B cell (primary cell): ENCODE results near the gene ARL17B. TPM values are rescaled to one million over a fixed set of nuclear protein-coding genes. Genes with fewer than 3 reads are reported as not detected.
"Not testable (repeated sequence)": the region's sequence is repeated elsewhere in the genome, so short reads cannot be mapped to it uniquely, and the experiment has no call there.

Experiments used
- ATAC-seq: fragments of 200-7000 bp; cut with Tn5 transposase; one replicate; pipeline ENCODE4 v1.10.0; 2021; ENCODE audit warnings: low read depth, mild to moderate bottlenecking, moderate number of reproducible peaks, moderate library complexity
- CTCF ChIA-PET: fragments of 350-600 bp; sonication (Branson Sonifier 250); formaldehyde crosslinking; loops from one replicate; lab custom pipeline; 2021; ENCODE audit warnings: antibody characterized with exemption, inconsistent platforms; lab: Charles Lee
- POLR2A ChIA-PET: fragments of 350-600 bp; sonication (Branson Sonifier 250); formaldehyde crosslinking; loops from one replicate; lab custom pipeline; 2021; ENCODE audit warnings: antibody characterized with exemption; lab: Charles Lee
- DNase-seq: peaks from one replicate; pipeline ENCODE4 v3.0.0; 2013
- H2AFZ ChIP-seq: 2 replicates; pipeline ENCODE4 v1.6.1; 2012; ENCODE audit warnings: mild to moderate bottlenecking, low read depth, low read length; ENCODE audit not compliant: insufficient read depth, poor library complexity, severe bottlenecking
- H3K27ac ChIP-seq, 2 donors: 1 replicate in 1 of 2; 2 replicates in 1 of 2; pipeline ENCODE4 v1.5.1; 2012 to 2013; ENCODE audit warnings: low read length in 2 of 2, mild to moderate bottlenecking in 2 of 2, moderate library complexity in 1 of 2
- H3K27me3 ChIP-seq, 4 experiments: fragments of 200-600 bp in 1 of 4; sonication (generic) in 1 of 4; replicated peaks in 1 of 4; 1 replicate in 2 of 4; 2 replicates in 2 of 4; pipeline versions ENCODE4 v1.6.1 to v1.7.0; 2013 to 2016; ENCODE audit warnings: low read length in 3 of 4, mild to moderate bottlenecking in 2 of 4, mixed read lengths in 1 of 4, moderate library complexity in 1 of 4; ENCODE audit not compliant: insufficient read depth in 4 of 4, control insufficient read depth in 3 of 4; ENCODE audit errors: control extremely low read depth in 1 of 4
- H3K36me3 ChIP-seq, 2 experiments: replicated peaks in 1 of 2; 1 replicate in 1 of 2; 2 replicates in 1 of 2; pipeline versions ENCODE4 v1.6.1 to v1.7.1; 2013; ENCODE audit warnings: low read length in 1 of 2; ENCODE audit not compliant: insufficient read depth in 2 of 2, control insufficient read depth in 1 of 2; ENCODE audit errors: control extremely low read depth in 1 of 2, extremely low read depth in 1 of 2
- H3K4me1 ChIP-seq, 2 donors: fragments of 200-600 bp in 1 of 2; sonication (generic) in 1 of 2; 1 replicate in 1 of 2; 2 replicates in 1 of 2; pipeline versions ENCODE4 v1.5.1 to v1.6.1; 2013 to 2017; ENCODE audit warnings: low read length in 2 of 2; ENCODE audit not compliant: control insufficient read depth in 2 of 2, insufficient read depth in 2 of 2
- H3K4me2 ChIP-seq: replicated peaks from 2 replicates; pipeline ENCODE3; 2012; ENCODE audit warnings: mild to moderate bottlenecking, low read depth, low read length; ENCODE audit not compliant: poor library complexity, severe bottlenecking
- H3K4me3 ChIP-seq, 5 experiments: fragments of 200-600 bp in 1 of 5; sonication (generic) in 1 of 5; 1 replicate in 3 of 5; 2 replicates in 2 of 5; pipeline versions ENCODE4 v1.5.1 to v1.7.0; 2011 to 2016; ENCODE audit warnings: low read length in 4 of 5, mild to moderate bottlenecking in 4 of 5, low read depth in 2 of 5, control low read depth in 1 of 5, moderate library complexity in 1 of 5; ENCODE audit not compliant: insufficient read depth in 1 of 5; ENCODE audit errors: control extremely low read depth in 1 of 5, extremely low read depth in 1 of 5
- H3K79me2 ChIP-seq: fragments of 200-600 bp; sonication (generic); one replicate; pipeline ENCODE4 v1.6.0; 2016; ENCODE audit warnings: low read length; ENCODE audit not compliant: control insufficient read depth, insufficient read depth
- H3K9ac ChIP-seq: fragments of 200-600 bp; sonication (generic); 2 replicates; pipeline ENCODE4 v1.6.1; 2017; ENCODE audit warnings: mild to moderate bottlenecking, low read length, moderate library complexity
- H3K9me3 ChIP-seq, 3 donors: one replicate each; pipeline versions ENCODE4 v1.6.1 to v1.7.1; 2013; ENCODE audit warnings: low read length in 2 of 3; ENCODE audit not compliant: control insufficient read depth in 2 of 3, insufficient read depth in 1 of 3; ENCODE audit errors: control extremely low read depth in 1 of 3
- H4K20me1 ChIP-seq: 2 replicates; pipeline ENCODE4 v1.6.0; 2012; ENCODE audit warnings: mild to moderate bottlenecking, low read length; ENCODE audit not compliant: insufficient read depth, control insufficient read depth, poor library complexity, severe bottlenecking
- H3K27ac Mint-ChIP-seq: one replicate; pipeline ENCODE4 v1.8.0; 2021; ENCODE audit warnings: mixed read lengths
- H3K27me3 Mint-ChIP-seq: one replicate; pipeline ENCODE4 v1.8.0; 2021; ENCODE audit warnings: mixed read lengths
- H3K4me1 Mint-ChIP-seq: one replicate; pipeline ENCODE4 v1.8.0; 2021; ENCODE audit warnings: mixed read lengths
- H3K4me3 Mint-ChIP-seq: one replicate; pipeline ENCODE4 v1.8.0; 2021; ENCODE audit warnings: mixed read lengths
- H3K9me3 Mint-ChIP-seq: one replicate; pipeline ENCODE4 v1.8.0; 2022; ENCODE audit warnings: mixed read lengths; ENCODE audit not compliant: insufficient read depth
- WGBS: methylation state at CpG from one replicate; pipeline ENCODE4 v1.1.5; 2013; ENCODE audit warnings: missing lambda C conversion rate; ENCODE audit not compliant: insufficient coverage; 5-methylcytosine and 5-hydroxymethylcytosine counted together
- intact Hi-C: fragments of 100-400 bp; cut with micrococcal nuclease; formaldehyde crosslinking; loops from one replicate; pipeline ENCODE4 v1.10.0; 2022
- polyA plus RNA-seq: library from polyadenylated mRNA; depleted of rRNA; stranded (reverse); fragments of >200 nt; gene quantifications from 2 replicates; pipeline ENCODE4 v1.2.3, GENCODE V29; 2012
- total RNA-seq, 2 donors: library from RNA; stranded (reverse); fragments of 120-200 nt in 1 of 2; gene quantifications; 1 replicate in 1 of 2; 2 replicates in 1 of 2; pipeline versions ENCODE4 v1.2.3 to v1.2.4, GENCODE V29; 2013 to 2022
- TF ChIP-seq, protein P1 (sequence below): fragments of 200-600 bp; IDR thresholded peaks from one replicate; pipeline ENCODE4 v1.8.0; 2022; ENCODE audit warnings: antibody characterized with exemption, mild to moderate bottlenecking

Gene ARL17B
- total and polyA plus RNA-seq, 2 donors (not counting 1 experiment from before 2014, with no cell fraction given) = 6.8 to 33.4 TPM

DNA sequence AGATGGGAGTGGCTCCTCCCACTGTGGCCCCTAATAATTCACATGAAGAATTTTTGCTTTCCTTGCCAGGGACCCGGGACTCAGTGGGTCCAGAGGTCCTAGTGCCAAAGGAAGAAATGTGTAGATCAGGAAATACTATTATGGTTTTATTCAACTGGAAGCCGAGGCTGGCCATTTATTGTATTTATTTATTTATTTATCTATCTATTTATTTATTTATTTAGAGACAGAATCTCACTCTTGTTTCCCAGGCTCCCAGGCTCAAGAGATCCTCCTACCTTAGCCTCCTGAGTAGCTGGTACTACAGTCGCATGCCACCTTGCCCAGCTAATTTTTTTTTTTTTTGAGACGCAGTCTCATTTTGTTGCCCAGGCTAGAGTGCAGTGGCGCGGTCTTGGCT, 107.4 kb downstream of the ARL17B start:
- H4K20me1 ChIP-seq, H3K36me3 ChIP-seq, H3K4me1 ChIP-seq, DNase-seq, H3K9me3 Mint-ChIP-seq, CTCF ChIA-PET, H3K27me3 Mint-ChIP-seq, H3K27me3 ChIP-seq, POLR2A ChIA-PET, H3K9ac ChIP-seq, H2AFZ ChIP-seq, ATAC-seq, H3K4me2 ChIP-seq, H3K4me3 Mint-ChIP-seq, H3K27ac Mint-ChIP-seq, intact Hi-C loops, H3K4me1 Mint-ChIP-seq, H3K79me2 ChIP-seq, H3K9me3 ChIP-seq, H3K27ac ChIP-seq, H3K4me3 ChIP-seq: not testable (repeated sequence)
- WGBS = no CpG with 5 or more reads among the region's 6 CpGs

DNA sequence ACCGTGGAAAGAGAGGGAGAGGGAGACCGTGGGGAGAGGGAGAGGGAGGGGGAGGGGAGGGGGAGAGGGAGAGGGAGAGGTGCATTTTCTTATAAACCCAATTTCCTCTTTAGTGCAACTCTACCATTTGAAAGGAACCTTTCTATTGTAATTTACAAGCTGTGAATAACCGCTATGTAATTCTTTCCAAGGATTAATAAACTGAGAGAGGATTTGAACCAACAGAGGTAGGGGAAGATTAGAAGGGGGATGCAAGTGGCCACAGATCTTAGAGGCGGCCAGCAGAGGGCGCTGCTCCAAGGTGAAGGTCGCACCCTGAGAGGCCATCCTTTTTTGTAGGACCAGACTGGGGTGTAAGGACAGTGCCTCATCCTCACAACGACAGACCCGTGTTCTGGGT, 107.8 kb downstream of the ARL17B start:
- H4K20me1 ChIP-seq, H3K27me3 ChIP-seq, H3K36me3 ChIP-seq, H3K4me2 ChIP-seq, H3K9me3 Mint-ChIP-seq, H3K4me1 Mint-ChIP-seq, H3K9me3 ChIP-seq, H3K4me1 ChIP-seq, H2AFZ ChIP-seq, H3K27ac Mint-ChIP-seq, intact Hi-C loops, POLR2A ChIA-PET, H3K27me3 Mint-ChIP-seq, H3K4me3 ChIP-seq, H3K79me2 ChIP-seq, H3K4me3 Mint-ChIP-seq, CTCF ChIA-PET, H3K27ac ChIP-seq, H3K9ac ChIP-seq: not testable (repeated sequence)
- no CpG with 5 or more reads among the region's 8 CpGs for WGBS
- DNase-seq (peak; percentile 72), ATAC-seq (peak; percentile 99)
- TF ChIP-seq, protein P1, sequence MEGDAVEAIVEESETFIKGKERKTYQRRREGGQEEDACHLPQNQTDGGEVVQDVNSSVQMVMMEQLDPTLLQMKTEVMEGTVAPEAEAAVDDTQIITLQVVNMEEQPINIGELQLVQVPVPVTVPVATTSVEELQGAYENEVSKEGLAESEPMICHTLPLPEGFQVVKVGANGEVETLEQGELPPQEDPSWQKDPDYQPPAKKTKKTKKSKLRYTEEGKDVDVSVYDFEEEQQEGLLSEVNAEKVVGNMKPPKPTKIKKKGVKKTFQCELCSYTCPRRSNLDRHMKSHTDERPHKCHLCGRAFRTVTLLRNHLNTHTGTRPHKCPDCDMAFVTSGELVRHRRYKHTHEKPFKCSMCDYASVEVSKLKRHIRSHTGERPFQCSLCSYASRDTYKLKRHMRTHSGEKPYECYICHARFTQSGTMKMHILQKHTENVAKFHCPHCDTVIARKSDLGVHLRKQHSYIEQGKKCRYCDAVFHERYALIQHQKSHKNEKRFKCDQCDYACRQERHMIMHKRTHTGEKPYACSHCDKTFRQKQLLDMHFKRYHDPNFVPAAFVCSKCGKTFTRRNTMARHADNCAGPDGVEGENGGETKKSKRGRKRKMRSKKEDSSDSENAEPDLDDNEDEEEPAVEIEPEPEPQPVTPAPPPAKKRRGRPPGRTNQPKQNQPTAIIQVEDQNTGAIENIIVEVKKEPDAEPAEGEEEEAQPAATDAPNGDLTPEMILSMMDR = peak; percentile 75

DNA sequence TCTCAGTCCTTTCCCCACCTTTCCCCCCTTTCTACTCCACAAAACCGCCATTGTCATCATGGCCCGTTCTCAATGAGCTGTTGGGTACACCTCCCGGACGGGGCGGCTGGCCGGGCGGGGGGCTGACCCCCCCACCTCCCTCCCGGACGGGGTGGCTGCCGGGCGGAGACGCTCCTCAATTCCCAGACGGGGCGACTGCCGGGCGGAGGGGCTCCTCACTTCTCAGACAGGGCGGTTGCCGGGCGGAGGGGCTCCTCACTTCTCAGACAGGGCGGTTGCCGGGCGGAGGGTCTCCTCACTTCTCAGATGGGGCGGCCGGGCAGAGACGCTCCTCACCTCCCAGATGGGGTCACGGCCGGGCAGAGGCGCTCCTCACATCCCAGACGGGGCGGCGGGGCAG, 108.8 kb downstream of the ARL17B start:
- ATAC-seq, H3K27me3 Mint-ChIP-seq, H3K4me3 Mint-ChIP-seq, H4K20me1 ChIP-seq, H3K4me1 Mint-ChIP-seq, H3K4me3 ChIP-seq, H3K9me3 ChIP-seq, H3K36me3 ChIP-seq, H3K9ac ChIP-seq, POLR2A ChIA-PET, H3K27ac ChIP-seq, H3K4me2 ChIP-seq, H3K27me3 ChIP-seq, intact Hi-C loops, H2AFZ ChIP-seq, H3K79me2 ChIP-seq, H3K27ac Mint-ChIP-seq, H3K4me1 ChIP-seq, DNase-seq, H3K9me3 Mint-ChIP-seq: not testable (repeated sequence)
- WGBS = 95% methylated on average over 4 of the region's 31 CpGs
- CTCF ChIA-PET = interaction anchor here (0.7 kb wide), 1 partner anchor 161 kb away, joined by 3 read pairs; no protein-coding TSS in a partner anchor

DNA sequence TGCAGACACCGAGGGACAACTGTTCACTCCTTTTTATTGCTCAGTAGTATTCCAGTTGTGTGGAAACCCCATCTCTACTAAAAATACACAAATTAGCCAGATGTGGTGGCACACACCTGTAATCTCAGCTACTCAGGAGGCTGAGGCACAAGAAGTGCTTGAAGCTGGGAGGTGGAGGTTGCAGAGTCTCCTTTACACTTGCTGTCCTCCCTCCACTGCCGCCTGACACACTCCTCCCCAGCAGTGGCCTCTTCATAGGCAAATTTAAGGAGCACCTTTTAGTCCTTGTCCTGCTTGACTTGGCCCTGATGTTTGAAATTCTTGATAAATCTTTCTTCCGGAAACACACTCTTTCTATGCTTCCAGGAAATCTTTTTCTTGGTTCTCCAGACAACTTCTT, 112.4 kb downstream of the ARL17B start:
- H2AFZ ChIP-seq = not testable (repeated sequence)

More for the DNA sequence above, 112.4 kb downstream of the ARL17B start:
- H3K4me1 ChIP-seq, H3K79me2 ChIP-seq, H3K36me3 ChIP-seq, H3K9me3 ChIP-seq, H3K4me3 ChIP-seq, H3K9ac ChIP-seq, CTCF ChIA-PET, POLR2A ChIA-PET, H3K27me3 Mint-ChIP-seq, intact Hi-C loops, ATAC-seq, H3K4me3 Mint-ChIP-seq, H3K9me3 Mint-ChIP-seq, H3K4me1 Mint-ChIP-seq, DNase-seq, H3K27ac Mint-ChIP-seq, H3K27me3 ChIP-seq, H3K4me2 ChIP-seq, H4K20me1 ChIP-seq, H3K27ac ChIP-seq: not testable (repeated sequence)
- WGBS = 80% methylated on average over 1 of the region's 3 CpGs
